GM12875 (cell line): ENCODE data around the gene CD82.

Source experiments
- H3K4me3 ChIP-seq: one replicate; pipeline ENCODE4 v1.5.1; 2011; ENCODE audit warnings: low read depth, low read length, control low read depth
- CTCF ChIP-seq: IDR thresholded peaks from 2 replicates; pipeline ENCODE4 v1.5.1; 2011; ENCODE audit warnings: low read depth, mild to moderate bottlenecking, control low read depth, inconsistent platforms, low read length, moderate library complexity, borderline replicate concordance; ENCODE audit not compliant: insufficient read depth

Gene CD82

GRCh38 chr11:44533921-44534711 lies 31.3 kb upstream of the CD82 start:
- TF ChIP-seq CTCF: no peak
- H3K4me3 ChIP-seq: no peak overlapping the region

- no peak for TF ChIP-seq CTCF
- H3K4me3 ChIP-seq: no peak overlapping the region
Measured at GRCh38 chr11:44535191-44535980, 30.1 kb upstream of the CD82 start.

- no peak overlapping the region for H3K4me3 ChIP-seq
- TF ChIP-seq CTCF: no peak
Measured at GRCh38 chr11:44536788-44537516, 28.5 kb upstream of the CD82 start.

GRCh38 chr11:44537679-44538078 lies 27.8 kb upstream of the CD82 start:
- no peak for TF ChIP-seq CTCF
- H3K4me3 ChIP-seq: no peak overlapping the region

GRCh38 chr11:44538375-44539054 lies 26.9 kb upstream of the CD82 start:
- peak; percentile 92 for TF ChIP-seq CTCF
- no peak overlapping the region for H3K4me3 ChIP-seq

- no peak for TF ChIP-seq CTCF
- no peak overlapping the region for H3K4me3 ChIP-seq
Measured at GRCh38 chr11:44539971-44540370, 25.5 kb upstream of the CD82 start.
